GM12878 (cell line): ENCODE measurements around the gene CIB2. TPM values are rescaled to one million over a fixed set of nuclear protein-coding genes. Genes with fewer than 3 reads are reported as not detected.

Experiments used
- ATAC-seq: fragments of 200-7000 bp; cut with Tn5 transposase; 3 replicates; pipeline ENCODE4 v1.9.1; 2020; ENCODE audit warnings: mild to moderate bottlenecking, moderate library complexity
- BruUV-seq: library from RNA; stranded (reverse); fragments of 400-500 nt; replicated peaks from 2 replicates; lab custom pipeline; 2021; lab: Mats Ljungman, UMichigan
- CTCF ChIA-PET: fragments of 300-600 bp; sonication (Branson Sonifier 250); formaldehyde crosslinking; extraction: SDS; loops from one replicate; lab custom pipeline; 2021; ENCODE audit warnings: inconsistent platforms; lab: Yijun Ruan, JAX
- POLR2A ChIA-PET: fragments of 350-600 bp; formaldehyde crosslinking; extraction: SDS; loops from one replicate; lab custom pipeline; 2021; ENCODE audit warnings: inconsistent platforms; lab: Charles Lee
- RAD21 ChIA-PET: fragments of 300-600 bp; sonication (Branson Sonifier 250); formaldehyde crosslinking; loops from one replicate; lab custom pipeline; 2023; ENCODE audit warnings: antibody characterized with exemption; ENCODE audit not compliant: unreplicated experiment; lab: Charles Lee
- SMC1A ChIA-PET: fragments of 300-600 bp; sonication (Branson Sonifier 250); formaldehyde crosslinking; loops from one replicate; lab custom pipeline; 2023; ENCODE audit not compliant: unreplicated experiment, uncharacterized antibody; lab: Charles Lee
- DNase-seq: peaks from one replicate; pipeline ENCODE4 v3.0.0-alpha.2; 2011; ENCODE audit warnings: low read depth, low spot score
- FAIRE-seq: peaks from 3 replicates; lab custom pipeline; 2011; peaks lifted over from hg19 to GRCh38; lab: Jason Lieb, UNC
- H2AFZ ChIP-seq: 2 replicates; pipeline ENCODE4 v1.6.0; 2011; ENCODE audit warnings: low read depth, low read length, control low read depth; ENCODE audit not compliant: control insufficient read depth
- H3K27ac ChIP-seq: 2 replicates; pipeline ENCODE4 v1.5.1; 2011; ENCODE audit warnings: control low read depth; ENCODE audit not compliant: control insufficient read depth, insufficient read depth
- H3K27me3 ChIP-seq, 2 experiments: replicated peaks in 1 of 2; 2 replicates each; pipeline versions ENCODE4 v1.6.0 to v1.6.1; 2011; ENCODE audit warnings: low read length in 1 of 2; ENCODE audit not compliant: control insufficient read depth in 2 of 2, insufficient read depth in 2 of 2
- H3K36me3 ChIP-seq, 2 experiments: 2 replicates each; pipeline ENCODE4 v1.5.1; 2011; ENCODE audit warnings: low read length in 1 of 2; ENCODE audit not compliant: control insufficient read depth in 2 of 2, insufficient read depth in 2 of 2
- H3K4me1 ChIP-seq: 2 replicates; pipeline ENCODE4 v1.6.1; 2011; ENCODE audit warnings: mild to moderate bottlenecking, low read length, moderate library complexity, mixed read lengths; ENCODE audit not compliant: control insufficient read depth, insufficient read depth
- H3K4me2 ChIP-seq: 2 replicates; pipeline ENCODE4 v1.6.0; 2011; ENCODE audit warnings: control low read depth; ENCODE audit not compliant: control insufficient read depth, insufficient read depth
- H3K4me3 ChIP-seq: fragments of 200-600 bp; sonication (generic); 2 replicates; pipeline ENCODE4 v1.5.1; 2016
- H3K79me2 ChIP-seq: 2 replicates; pipeline ENCODE4 v1.6.0; 2011; ENCODE audit warnings: low read length; ENCODE audit not compliant: control insufficient read depth, insufficient read depth
- H3K9ac ChIP-seq: 2 replicates; pipeline ENCODE4 v1.8.0; 2011; ENCODE audit warnings: low read length, control low read depth, mixed read lengths; ENCODE audit not compliant: control insufficient read depth, insufficient read depth
- H3K9me3 ChIP-seq: replicated peaks from 3 replicates; pipeline ENCODE4 v1.5.1; 2011; ENCODE audit warnings: mild to moderate bottlenecking, low read length; ENCODE audit not compliant: control insufficient read depth, insufficient read depth
- H4K20me1 ChIP-seq: 2 replicates; pipeline ENCODE4 v1.6.0; 2011; ENCODE audit not compliant: control insufficient read depth, insufficient read depth
- ATF7 ChIP-seq: fragments of 450-650 bp; IDR thresholded peaks from 2 replicates; pipeline ENCODE4 v1.6.1; 2016; ENCODE audit warnings: low read depth, mild to moderate bottlenecking
- CBFB ChIP-seq: IDR thresholded peaks from 2 replicates; pipeline ENCODE4 v1.6.1; 2016; ENCODE audit warnings: antibody characterized with exemption, low read depth
- PRDM15 ChIP-seq: fragments of 450-650 bp; formaldehyde crosslinking; IDR thresholded peaks from 2 replicates; pipeline ENCODE4 v1.4.0; 2020; ENCODE audit warnings: mild to moderate bottlenecking, moderate library complexity
- RELB ChIP-seq: fragments of 450-650 bp; IDR thresholded peaks from 2 replicates; pipeline ENCODE4 v1.6.1; 2017; ENCODE audit warnings: low read depth, mild to moderate bottlenecking, moderate library complexity
- YY1 ChIP-seq: IDR thresholded peaks from 2 replicates; pipeline ENCODE4 v1.6.1; 2011; ENCODE audit warnings: low read depth, mild to moderate bottlenecking, low read length
- WGBS: methylation state at CpG from one replicate; pipeline ENCODE4 v1.1.6; 2016; ENCODE audit warnings: low lambda C conversion rate; ENCODE audit not compliant: insufficient replicate concordance, insufficient coverage; ENCODE audit errors: missing lambda C conversion rate; 5-methylcytosine and 5-hydroxymethylcytosine counted together
- in situ Hi-C: fragments of 300-500 bp; cut with MboI; formaldehyde crosslinking; loops from 9 replicates; pipeline ENCODE4 v1.14.3; 2018; ENCODE audit warnings: mixed read lengths
- intact Hi-C: fragments of 100-400 bp; cut with micrococcal nuclease; formaldehyde crosslinking; loops from one replicate; pipeline ENCODE4 v1.14.2; 2022; ENCODE audit not compliant: unreplicated experiment
- polyA plus RNA-seq, 11 experiments: library from polyadenylated mRNA; depleted of rRNA in 4 of 11; unstranded in 6 of 11; stranded (reverse) in 5 of 11; fragments of >200 nt; fragmentation: Nextera tagmentation in 4 of 11; fragmentation: Illumina TruSeq in 1 of 11; extraction: Ambion mirVana in 4 of 11; extraction: Trizol in 1 of 11; gene quantifications; 1 replicate in 1 of 11; 2 replicates in 10 of 11; pipeline versions ENCODE4 v1.2.1 to v1.2.3, GENCODE V29; 2011 to 2016; ENCODE audit warnings: inconsistent platforms in 2 of 11, missing spikeins in 2 of 11, low read depth in 1 of 11
- total RNA-seq, 4 experiments: library from RNA; depleted of rRNA in 3 of 4; stranded (reverse); fragments of >200 nt in 3 of 4; fragmentation: Illumina TruSeq in 1 of 4; extraction: Trizol in 1 of 4; gene quantifications; 2 replicates each; pipeline versions ENCODE4 v1.2.1 to v1.2.3, GENCODE V29; 2013 to 2021

Gene CIB2
- total and polyA plus RNA-seq, 10 of the 15 experiments (the other 5 are each of a cell fraction or from before 2014, with no cell fraction given): 0.56 to 12.1 (median 7.1) TPM

GRCh38 chr15:78159395-78159794 is 28.1 kb upstream of the CIB2 start:
- DNase-seq (no peak), FAIRE-seq (no peak), ATAC-seq (no peak)
- Histone ChIP-seq H4K20me1 (no peaks in the 10 kb centered on the region), H3K27ac (no peak overlapping the region), H3K36me3 (peaks cover 15 to 40% of the 10 kb centered on the region in 2 experiments), H3K79me2 (peaks cover 12% of the 10 kb centered on the region), H3K4me1 (no peaks in the 10 kb centered on the region), H3K4me3 (no peak overlapping the region), H2AFZ (no peak overlapping the region), H3K4me2 (no peak overlapping the region), H3K9ac (no peak overlapping the region), H3K9me3 (no peaks in the 10 kb centered on the region), H3K27me3 (no peaks in the 10 kb centered on the region)
- in situ Hi-C loops (loop anchor here (25.0 kb wide), 1 partner anchor 828 kb away; no protein-coding TSS in a partner anchor), intact Hi-C loops (no loop called here)
- POLR2A ChIA-PET: interaction anchor here (1.5 kb wide), 1 partner anchor 11 kb away, joined by 3 read pairs; no protein-coding TSS in a partner anchor
- BruUV-seq: no TSS peak
- TF ChIP-seq CBFB (no peak), RELB (no peak), ATF7 (no peak), PRDM15 (CRISPR knock-in tag) (no peak), YY1 (no peak)
- RAD21 ChIA-PET: interaction anchor here (0.8 kb wide), 1 partner anchor 10 kb away, joined by 3 read pairs; the partner anchor contains the start of gene IDH3A
- 98% methylated on average over 3 of the region's 3 CpGs for WGBS
- SMC1A ChIA-PET: interaction anchor here (7.0 kb wide), 1 partner anchor 11 kb away, joined by 59 read pairs; no protein-coding TSS in a partner anchor
- CTCF ChIA-PET: interaction anchor here (0.8 to 2.3 kb wide), 2 partner anchors 9 to 12 kb away, joined by 3 to 7 read pairs; no protein-coding TSS in a partner anchor
